ENCODE results near the gene NHSL2. TPM values are rescaled to one million over a fixed set of nuclear protein-coding genes. Genes with fewer than 3 reads are reported as not detected.

NHSL2 gene
- total RNA-seq, 1 experiment from 2014 or later = 0.07 TPM

DNA sequence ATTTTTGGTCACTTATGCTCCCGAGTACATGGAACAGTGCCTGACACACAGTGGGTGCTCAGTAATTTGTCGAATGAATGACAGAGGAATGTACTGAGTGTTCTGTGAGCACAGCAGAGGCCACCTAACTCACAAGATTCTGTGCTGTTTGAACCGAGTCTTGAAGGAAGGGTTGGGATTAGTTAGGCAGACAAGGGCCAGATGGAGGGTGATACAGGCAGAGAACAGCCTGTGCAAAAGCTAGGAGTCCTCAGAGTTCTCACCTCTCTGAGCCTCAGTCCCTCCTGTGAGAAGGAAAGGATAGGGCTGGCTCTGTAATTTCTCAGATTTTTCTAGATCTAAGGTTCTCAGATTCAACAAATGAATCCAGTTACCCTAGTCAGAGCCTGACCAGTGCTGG is 108.8 kb downstream of the NHSL2 start:
- H3F3A ChIP-seq (ENCODE audit: low read length, unreplicated experiment) = no peaks in the 10 kb centered on the region
- ChIA-PET CTCF (interaction anchor here (0.6 kb wide), 1 partner anchor 50 kb away, joined by 3 read pairs; no protein-coding TSS in a partner anchor), POLR2A (ENCODE audit: unreplicated experiment) (no interaction called here)
- H2AFZ ChIP-seq (ENCODE audit: low read length) = no peak overlapping the region
- ATAC-seq (no peak), DNase-seq (no peak)
- TF ChIP-seq EZH2 (IDR thresholded peaks at IDR 0.05; ENCODE audit: low read length, unreplicated experiment) = no peak
- TF ChIP-seq EZH2phosphoT487 (IDR thresholded peaks at IDR 0.05; ENCODE audit: borderline replicate concordance, low read length) = no peak
- TF ChIP-seq CTCF (conservative IDR thresholded peaks at IDR 0.05; ENCODE audit: low read depth, low read length) = no peak
- H3K9me3 ChIP-seq (ENCODE audit: low read length) = no peaks in the 10 kb centered on the region
- H3K9me2 ChIP-seq (replicated peaks; ENCODE audit: low read length) = no peaks in the 10 kb centered on the region
- H3K27me3 ChIP-seq (ENCODE audit: low read length) = no peaks in the 10 kb centered on the region
- H3K27ac ChIP-seq (ENCODE audit: low read length) = no peak overlapping the region
- H3K4me1 ChIP-seq (ENCODE audit: insufficient read depth, low read length) = peaks cover 18% of the 10 kb centered on the region
- H3K9ac ChIP-seq (ENCODE audit: low read length) = no peak overlapping the region
- no peaks in the 10 kb centered on the region for H4K20me1 ChIP-seq (ENCODE audit: low read length)
- BruUV-seq (replicated peaks) = no TSS peak
- intact Hi-C loops (cut with micrococcal nuclease) = no loop called here
- no peaks in the 10 kb centered on the region for H3K79me2 ChIP-seq (ENCODE audit: low read length)
- H3K36me3 ChIP-seq (ENCODE audit: low read depth, low read length) = no peaks in the 10 kb centered on the region
- no peak overlapping the region for H3K4me2 ChIP-seq (ENCODE audit: low read length)
- H3K4me3 ChIP-seq (ENCODE audit: low read length) = no peak overlapping the region

DNA sequence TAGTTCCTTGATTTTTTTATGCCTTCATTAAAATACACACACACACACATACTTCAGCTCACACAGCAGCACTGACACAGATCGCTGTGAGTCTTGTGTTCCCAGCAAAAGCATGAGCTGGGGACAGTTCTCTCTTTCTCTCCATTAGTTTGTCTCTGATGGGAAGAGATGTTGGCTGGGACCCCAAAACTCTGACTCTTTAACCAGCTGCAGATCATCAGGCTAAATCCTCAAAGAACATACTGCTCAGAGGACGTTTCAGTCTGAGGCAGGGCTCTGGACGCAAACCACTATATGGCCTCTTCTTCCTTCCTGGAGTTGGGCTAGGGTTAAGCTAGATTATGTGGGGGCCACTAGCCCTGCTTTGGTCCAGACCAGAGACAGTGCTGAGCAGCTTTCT is 109.6 kb downstream of the NHSL2 start:
- Histone ChIP-seq H3K4me1 (ENCODE audit: insufficient read depth, low read length) (peaks cover 18% of the 10 kb centered on the region), H3K9me2 (replicated peaks; ENCODE audit: low read length) (no peaks in the 10 kb centered on the region), H3K79me2 (ENCODE audit: low read length) (no peaks in the 10 kb centered on the region), H3K9ac (ENCODE audit: low read length) (no peak overlapping the region), H4K20me1 (ENCODE audit: low read length) (no peaks in the 10 kb centered on the region), H3F3A (ENCODE audit: low read length, unreplicated experiment) (no peaks in the 10 kb centered on the region), H3K36me3 (ENCODE audit: low read depth, low read length) (no peaks in the 10 kb centered on the region), H3K4me3 (ENCODE audit: low read length) (no peak overlapping the region), H3K9me3 (ENCODE audit: low read length) (no peaks in the 10 kb centered on the region), H3K27ac (ENCODE audit: low read length) (no peak overlapping the region), H3K27me3 (ENCODE audit: low read length) (no peaks in the 10 kb centered on the region), H3K4me2 (ENCODE audit: low read length) (no peak overlapping the region), H2AFZ (ENCODE audit: low read length) (no peak overlapping the region)
- POLR2A ChIA-PET (ENCODE audit: unreplicated experiment) = no interaction called here
- CTCF ChIA-PET = no interaction called here
- no peak for ATAC-seq
- TF ChIP-seq CTCF (conservative IDR thresholded peaks at IDR 0.05; ENCODE audit: low read depth, low read length) (no peak), EZH2 (IDR thresholded peaks at IDR 0.05; ENCODE audit: low read length, unreplicated experiment) (no peak), EZH2phosphoT487 (IDR thresholded peaks at IDR 0.05; ENCODE audit: borderline replicate concordance, low read length) (no peak)
- no TSS peak for BruUV-seq (replicated peaks)
- intact Hi-C loops (cut with micrococcal nuclease) = no loop called here
- DNase-seq = no peak

DNA sequence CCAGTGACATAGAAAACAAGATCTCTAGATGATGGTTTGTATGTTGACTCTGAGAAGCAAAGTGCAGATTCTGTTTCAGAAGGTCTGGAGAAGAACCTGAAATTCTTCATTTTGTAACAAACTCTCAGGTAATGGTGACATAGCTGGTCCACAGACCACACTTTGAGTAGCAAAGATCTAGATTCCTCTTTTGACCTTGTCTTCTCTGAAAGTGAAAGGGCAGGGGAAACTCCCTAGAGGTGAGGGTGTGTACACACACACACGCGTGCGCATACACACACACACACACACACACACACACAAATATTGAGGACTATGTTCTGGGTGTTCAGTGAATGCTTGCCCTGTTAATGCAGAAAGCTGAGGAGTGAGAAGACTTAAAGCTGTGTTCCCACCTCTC is 110.1 kb downstream of the NHSL2 start:
- Histone ChIP-seq H3K9ac (ENCODE audit: low read length) (no peak overlapping the region), H3K4me1 (ENCODE audit: insufficient read depth, low read length) (peaks cover 18% of the 10 kb centered on the region), H3K4me2 (ENCODE audit: low read length) (no peak overlapping the region), H3K27ac (ENCODE audit: low read length) (no peak overlapping the region), H4K20me1 (ENCODE audit: low read length) (no peaks in the 10 kb centered on the region), H3K9me3 (ENCODE audit: low read length) (no peaks in the 10 kb centered on the region), H3K9me2 (replicated peaks; ENCODE audit: low read length) (no peaks in the 10 kb centered on the region), H3K27me3 (ENCODE audit: low read length) (no peaks in the 10 kb centered on the region), H3F3A (ENCODE audit: low read length, unreplicated experiment) (no peaks in the 10 kb centered on the region), H3K36me3 (ENCODE audit: low read depth, low read length) (no peaks in the 10 kb centered on the region), H3K4me3 (ENCODE audit: low read length) (no peak overlapping the region), H3K79me2 (ENCODE audit: low read length) (no peaks in the 10 kb centered on the region), H2AFZ (ENCODE audit: low read length) (no peak overlapping the region)
- no TSS peak for BruUV-seq (replicated peaks)
- POLR2A ChIA-PET (ENCODE audit: unreplicated experiment) = no interaction called here
- no peak for DNase-seq
- intact Hi-C loops (cut with micrococcal nuclease) = no loop called here
- no peak for TF ChIP-seq CTCF (conservative IDR thresholded peaks at IDR 0.05; ENCODE audit: low read depth, low read length)
- no peak for ATAC-seq
- CTCF ChIA-PET = no interaction called here
